Cardiac fibroblast (primary cell): ENCODE measurements around the gene ATXN3.

Experiments
- DNase-seq, 2 donors: peaks; one replicate each; pipeline versions ENCODE4 v3.0.0 to v3.0.0-alpha.2; 2010; ENCODE audit warnings: low read depth in 2 of 2
- H3K4me3 ChIP-seq, 2 donors: replicated peaks in 1 of 2; 1 replicate in 1 of 2; 2 replicates in 1 of 2; pipeline ENCODE4 v1.5.1; 2011; ENCODE audit warnings: low read depth in 2 of 2, low read length in 2 of 2, mild to moderate bottlenecking in 2 of 2, moderate library complexity in 1 of 2
- CTCF ChIP-seq: IDR thresholded peaks from one replicate; pipeline ENCODE4 v1.5.1; 2011; ENCODE audit warnings: low read depth, mild to moderate bottlenecking, low read length, inconsistent platforms

ATXN3 gene

DNA sequence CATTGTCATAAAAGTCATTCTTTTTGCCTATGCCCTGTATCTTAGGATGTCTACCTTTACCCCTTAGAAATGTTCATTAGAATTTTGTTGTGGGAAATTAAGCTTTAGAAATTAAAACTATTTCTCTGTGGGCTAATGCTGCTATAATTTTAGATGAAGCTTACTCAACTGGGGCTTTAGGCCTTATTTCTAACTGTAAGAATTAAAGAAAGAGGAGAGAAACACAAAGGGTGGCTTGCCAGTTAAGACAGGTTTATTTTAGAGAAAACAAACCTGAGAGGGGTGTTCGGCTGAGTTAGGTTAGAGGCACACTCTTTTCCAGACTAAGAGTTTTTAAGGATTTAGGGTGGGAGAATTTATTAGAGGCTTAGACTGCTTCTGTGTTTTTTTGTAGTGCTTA, 72.9 kb downstream of the ATXN3 start:
- no peak overlapping the region for H3K4me3 ChIP-seq
- no peak for DNase-seq
- TF ChIP-seq CTCF, result no peak

- no peak overlapping the region for H3K4me3 ChIP-seq
- DNase-seq, result no peak
- TF ChIP-seq CTCF, result no peak
Measured at GRCh38 chr14:92026548-92027190, 79.7 kb downstream of the ATXN3 start.

DNA sequence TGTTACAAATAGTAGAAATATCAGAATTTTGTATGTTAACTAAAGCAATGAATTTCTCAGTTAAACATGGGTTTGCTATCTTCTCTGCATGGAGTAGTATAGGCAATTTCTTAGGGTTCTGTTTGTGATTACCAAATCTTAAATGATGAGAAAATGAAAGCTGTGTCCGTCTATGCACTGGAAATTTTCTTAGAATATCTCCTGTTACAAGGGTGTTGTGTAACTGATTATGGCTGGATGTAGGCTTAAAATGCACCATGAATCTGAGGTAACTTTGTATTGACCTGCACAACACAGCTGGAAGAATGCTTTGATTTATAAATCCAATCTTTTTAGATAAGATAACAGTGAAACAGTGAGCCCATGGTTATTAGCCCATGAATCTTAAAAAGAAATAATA, 84.3 kb downstream of the ATXN3 start:
- H3K4me3 ChIP-seq, result no peak overlapping the region
- DNase-seq, result no peak
- no peak for TF ChIP-seq CTCF

DNA sequence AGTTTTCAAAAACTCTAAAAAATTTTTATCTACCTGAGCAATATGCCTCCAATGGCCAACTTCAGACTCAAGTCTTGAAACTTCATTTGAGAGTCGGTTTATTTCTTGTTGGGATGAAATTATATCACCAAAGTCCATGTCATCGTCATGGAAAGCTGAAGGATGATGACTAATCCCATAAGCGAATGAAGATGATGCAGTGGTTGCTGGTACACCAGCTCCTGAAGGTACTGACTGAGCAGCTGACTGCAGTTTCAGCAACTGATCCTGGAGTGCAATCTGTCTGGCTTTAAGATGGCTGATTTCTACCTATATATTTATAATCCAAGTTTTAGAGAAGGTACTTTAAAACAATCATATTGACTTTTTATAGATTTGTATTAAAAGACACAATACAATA, 84.9 kb downstream of the ATXN3 start:
- DNase-seq, result peak in 1 of 2 donors; percentile 25
- H3K4me3 ChIP-seq, result no peak overlapping the region
- no peak for TF ChIP-seq CTCF

- H3K4me3 ChIP-seq, result no peak overlapping the region
- no peak for DNase-seq
- TF ChIP-seq CTCF, result no peak
Measured at GRCh38 chr14:92014040-92014439, 92.3 kb downstream of the ATXN3 start.

DNA sequence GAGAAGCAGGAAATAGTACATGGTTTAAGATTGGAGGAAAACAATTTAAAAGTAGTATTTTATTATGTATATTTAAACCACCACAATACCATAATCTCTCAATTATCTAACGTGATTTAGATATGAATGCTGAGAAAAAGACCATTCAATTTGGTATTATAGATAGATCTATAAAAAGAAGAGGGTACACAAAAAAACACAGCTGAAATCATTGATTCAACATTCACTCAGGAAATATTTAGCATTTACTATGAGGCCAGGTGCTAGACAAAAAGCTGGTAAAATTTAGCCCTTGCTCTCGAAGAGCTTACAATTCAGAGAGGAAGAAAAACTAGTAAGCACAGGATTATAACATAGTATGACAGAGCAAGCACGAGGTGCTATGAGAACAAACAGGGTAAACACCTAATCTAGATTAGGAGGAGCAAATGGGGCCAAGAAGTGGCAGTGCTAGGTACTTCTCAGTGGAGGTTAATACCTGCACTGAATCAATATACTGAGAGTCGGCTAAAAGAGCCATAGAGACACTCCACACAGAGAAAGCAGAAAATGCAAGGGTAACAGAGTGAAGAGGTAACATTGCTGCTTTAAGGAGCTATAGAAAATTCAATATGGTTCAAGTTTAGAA, 94.1 kb downstream of the ATXN3 start:
- TF ChIP-seq CTCF, result no peak
- no peak for DNase-seq
- H3K4me3 ChIP-seq, result no peak overlapping the region

DNA sequence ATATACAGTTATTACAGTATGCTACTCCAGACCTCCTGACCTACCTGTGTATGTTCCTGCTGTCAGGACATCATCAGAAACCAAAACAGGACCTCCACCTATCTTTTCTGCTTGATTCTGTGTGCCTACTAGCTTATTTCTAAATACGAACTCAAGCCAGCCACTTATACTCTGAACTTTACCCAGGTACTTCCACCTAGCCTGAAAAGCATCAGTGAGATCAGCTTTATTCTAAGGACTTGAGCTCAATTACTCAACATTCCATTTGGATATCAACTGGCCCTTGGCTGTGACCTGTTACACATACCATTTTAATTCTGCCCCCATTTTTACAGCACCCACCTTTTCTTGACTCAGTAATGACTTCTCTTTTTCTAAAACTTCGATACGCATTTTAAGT, 95.7 kb downstream of the ATXN3 start:
- H3K4me3 ChIP-seq, result no peak overlapping the region
- no peak for DNase-seq
- no peak for TF ChIP-seq CTCF
